HEK293T (cell line): ENCODE measurements around the gene BMAL1.

Source experiments
- CTCF ChIA-PET: fragments of 350-600 bp; formaldehyde crosslinking; extraction: SDS; loops from one replicate; lab custom pipeline; 2021; ENCODE audit warnings: antibody characterized with exemption, inconsistent platforms; lab: Yijun Ruan, JAX
- POLR2A ChIA-PET: fragments of 350-600 bp; formaldehyde crosslinking; extraction: SDS; loops from one replicate; lab custom pipeline; 2020; ENCODE audit warnings: antibody characterized with exemption, inconsistent platforms; lab: Yijun Ruan, JAX
- DNase-seq: peaks from one replicate; pipeline ENCODE4 v3.0.0; 2012; ENCODE audit warnings: mixed read lengths; ENCODE audit errors: extremely low spot score
- ARNT ChIP-seq: fragments of 450-650 bp; IDR thresholded peaks from 2 replicates; pipeline ENCODE4 v1.6.1; 2017; ENCODE audit warnings: mild to moderate bottlenecking
- BHLHE40 ChIP-seq: fragments of 450-650 bp; IDR thresholded peaks from 2 replicates; pipeline ENCODE4 v1.6.1; 2016; ENCODE audit warnings: mild to moderate bottlenecking, moderate library complexity, borderline replicate concordance
- CTBP1 ChIP-seq: fragments of 450-650 bp; IDR thresholded peaks from 2 replicates; pipeline ENCODE4 v1.6.1; 2016; ENCODE audit warnings: borderline replicate concordance
- ELF4 ChIP-seq: fragments of 450-650 bp; IDR thresholded peaks from 2 replicates; pipeline ENCODE4 v1.6.1; 2017; ENCODE audit warnings: antibody characterized with exemption
- FOXA1 ChIP-seq: fragments of 450-650 bp; IDR thresholded peaks from 2 replicates; pipeline ENCODE4 v1.6.1; 2016; ENCODE audit warnings: mild to moderate bottlenecking
- FOXK2 ChIP-seq: fragments of 450-650 bp; IDR thresholded peaks from 2 replicates; pipeline ENCODE4 v1.6.1; 2016; ENCODE audit warnings: mild to moderate bottlenecking
- FOXM1 ChIP-seq: fragments of 450-650 bp; IDR thresholded peaks from 2 replicates; pipeline ENCODE4 v1.6.1; 2017; ENCODE audit warnings: mild to moderate bottlenecking, borderline replicate concordance
- HDGF ChIP-seq: fragments of 450-650 bp; IDR thresholded peaks from 2 replicates; pipeline ENCODE4 v1.6.1; 2017; ENCODE audit warnings: antibody characterized with exemption, borderline replicate concordance
- L3MBTL2 ChIP-seq: fragments of 450-650 bp; conservative IDR thresholded peaks from 2 replicates; pipeline ENCODE4 v1.6.1; 2016; ENCODE audit warnings: mild to moderate bottlenecking
- LEF1 ChIP-seq: fragments of 450-650 bp; IDR thresholded peaks from 2 replicates; pipeline ENCODE4 v1.6.1; 2017; ENCODE audit warnings: mild to moderate bottlenecking, borderline replicate concordance
- NFRKB ChIP-seq: fragments of 450-650 bp; IDR thresholded peaks from 2 replicates; pipeline ENCODE4 v1.6.1; 2016; ENCODE audit warnings: mild to moderate bottlenecking, moderate library complexity
- SP1 ChIP-seq: fragments of 450-650 bp; IDR thresholded peaks from 2 replicates; pipeline ENCODE4 v1.6.1; 2017
- SUZ12 ChIP-seq: fragments of 450-650 bp; IDR thresholded peaks from 2 replicates; pipeline ENCODE4 v1.6.1; 2016; ENCODE audit warnings: mild to moderate bottlenecking
- TARDBP ChIP-seq: fragments of 450-650 bp; IDR thresholded peaks from 2 replicates; pipeline ENCODE4 v1.6.1; 2016
- ZNF384 ChIP-seq: fragments of 450-650 bp; IDR thresholded peaks from 2 replicates; pipeline ENCODE4 v1.6.1; 2016
- TF ChIP-seq, protein P1 (sequence below): fragments of 450-650 bp; IDR thresholded peaks from 2 replicates; pipeline ENCODE4 v1.6.1; 2016

The BMAL1 gene

DNA sequence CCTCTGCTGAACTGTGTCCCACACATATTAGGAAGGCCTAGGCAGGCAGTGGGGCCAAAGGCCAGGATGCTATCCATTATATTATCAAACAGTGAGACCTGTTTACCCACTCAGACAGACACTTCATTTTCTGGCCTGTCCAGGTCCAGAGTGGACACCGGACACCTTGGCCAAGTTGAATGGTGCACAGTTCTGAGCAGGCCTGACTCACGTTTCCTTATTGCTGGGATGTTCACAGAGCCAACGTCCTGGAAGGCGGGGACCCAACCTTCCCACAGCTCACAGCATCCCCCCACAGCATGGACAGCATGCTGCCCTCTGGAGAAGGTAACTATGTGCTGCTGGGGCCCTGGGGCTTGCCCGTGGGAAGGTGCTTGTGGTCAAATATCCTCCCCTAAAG lies 98.8 kb downstream of the BMAL1 start:
- DNase-seq, result no peak
- ChIA-PET POLR2A (no interaction called here), CTCF (interaction anchor here (1.4 kb wide), 1 partner anchor 9 kb away, joined by 3 read pairs; no protein-coding TSS in a partner anchor)
- TF ChIP-seq SP1 (no peak), TARDBP (no peak), BHLHE40 (no peak), SUZ12 (no peak), CTBP1 (no peak), LEF1 (no peak), ZNF384 (no peak), ARNT (no peak), ELF4 (no peak), NFRKB (no peak), L3MBTL2 (no peak), FOXA1 (no peak), HDGF (no peak), FOXK2 (no peak), FOXM1 (no peak)
- TF ChIP-seq, protein P1, sequence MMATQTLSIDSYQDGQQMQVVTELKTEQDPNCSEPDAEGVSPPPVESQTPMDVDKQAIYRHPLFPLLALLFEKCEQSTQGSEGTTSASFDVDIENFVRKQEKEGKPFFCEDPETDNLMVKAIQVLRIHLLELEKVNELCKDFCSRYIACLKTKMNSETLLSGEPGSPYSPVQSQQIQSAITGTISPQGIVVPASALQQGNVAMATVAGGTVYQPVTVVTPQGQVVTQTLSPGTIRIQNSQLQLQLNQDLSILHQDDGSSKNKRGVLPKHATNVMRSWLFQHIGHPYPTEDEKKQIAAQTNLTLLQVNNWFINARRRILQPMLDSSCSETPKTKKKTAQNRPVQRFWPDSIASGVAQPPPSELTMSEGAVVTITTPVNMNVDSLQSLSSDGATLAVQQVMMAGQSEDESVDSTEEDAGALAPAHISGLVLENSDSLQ, result no peak

DNA sequence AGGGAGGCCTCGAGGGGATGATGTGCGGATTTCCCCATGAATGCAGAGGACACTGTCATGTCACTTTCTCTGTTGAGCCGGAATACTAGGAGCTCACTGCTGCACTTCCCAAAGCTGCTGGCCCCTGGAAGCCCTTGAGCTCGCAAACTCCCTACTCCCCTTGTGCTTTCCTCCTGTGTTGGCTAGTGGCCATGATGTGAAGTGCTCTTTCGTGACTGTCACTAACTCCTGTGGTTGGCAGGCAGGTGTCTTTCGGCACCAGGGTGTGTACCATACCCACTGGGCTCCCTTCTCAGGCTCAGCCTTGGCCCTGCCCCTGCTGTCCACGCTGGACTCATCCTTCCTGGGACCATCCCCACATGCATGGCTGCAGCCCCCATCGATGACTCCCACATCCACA lies 99.2 kb downstream of the BMAL1 start:
- POLR2A ChIA-PET, result no interaction called here
- CTCF ChIA-PET, result no interaction called here
- no peak for TF ChIP-seq FOXK2
- DNase-seq, result no peak

GRCh38 chr11:13378316-13378715 lies 100.7 kb downstream of the BMAL1 start:
- no peak for TF ChIP-seq LEF1
- TF ChIP-seq TARDBP, result no peak
- no peak for TF ChIP-seq SP1
- TF ChIP-seq HDGF, result no peak
- TF ChIP-seq L3MBTL2, result no peak
- TF ChIP-seq BHLHE40, result no peak
- no peak for TF ChIP-seq ZNF384
- TF ChIP-seq, protein P1, result no peak
- no peak for TF ChIP-seq ARNT
- TF ChIP-seq FOXA1, result no peak
- TF ChIP-seq SUZ12, result no peak
- TF ChIP-seq NFRKB, result no peak
- no peak for TF ChIP-seq FOXM1
- TF ChIP-seq CTBP1, result no peak
- no peak for TF ChIP-seq FOXK2
- TF ChIP-seq ELF4, result no peak
- CTCF ChIA-PET, result no interaction called here
- POLR2A ChIA-PET, result interaction anchor here (1.1 kb wide), 1 partner anchor 85 kb away, joined by 3 read pairs; the partner anchor contains the start of gene BTBD10
- DNase-seq, result no peak

GRCh38 chr11:13380731-13381130 lies 103.1 kb downstream of the BMAL1 start:
- no peak for DNase-seq
- ChIA-PET CTCF (no interaction called here), POLR2A (no interaction called here)
- no peak for TF ChIP-seq LEF1
- TF ChIP-seq CTBP1, result no peak
- TF ChIP-seq TARDBP, result no peak

DNA sequence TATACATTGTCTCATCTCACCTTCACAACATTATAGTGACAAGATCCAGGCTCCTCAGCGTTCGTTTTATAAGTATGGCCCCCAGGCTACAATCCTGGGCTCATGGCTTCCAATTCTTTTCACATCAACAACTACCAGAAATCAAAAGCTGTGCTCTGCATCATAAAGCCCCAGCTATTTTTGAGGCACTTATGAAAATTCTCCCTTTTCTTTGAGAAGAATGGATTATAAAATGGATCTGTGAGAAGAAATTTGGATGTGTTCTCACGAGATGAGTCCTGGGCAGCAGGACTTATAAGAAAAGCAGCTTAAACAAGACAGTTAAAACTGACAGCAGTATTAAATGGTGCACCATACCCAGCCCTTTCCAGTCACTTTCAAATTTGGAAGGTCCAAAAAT lies 105.2 kb downstream of the BMAL1 start:
- TF ChIP-seq, protein P1, result no peak
- TF ChIP-seq ARNT, result no peak
- no peak for TF ChIP-seq FOXM1
- no peak for TF ChIP-seq LEF1
- no peak for TF ChIP-seq HDGF
- TF ChIP-seq TARDBP, result no peak
- TF ChIP-seq SP1, result no peak
- TF ChIP-seq NFRKB, result no peak
- no peak for TF ChIP-seq BHLHE40
- TF ChIP-seq FOXA1, result no peak
- TF ChIP-seq FOXK2, result no peak
- TF ChIP-seq CTBP1, result no peak
- TF ChIP-seq ZNF384, result no peak
- no peak for TF ChIP-seq L3MBTL2
- no peak for TF ChIP-seq ELF4
- TF ChIP-seq SUZ12, result no peak
- no peak for DNase-seq
- ChIA-PET POLR2A (no interaction called here), CTCF (no interaction called here)

DNA sequence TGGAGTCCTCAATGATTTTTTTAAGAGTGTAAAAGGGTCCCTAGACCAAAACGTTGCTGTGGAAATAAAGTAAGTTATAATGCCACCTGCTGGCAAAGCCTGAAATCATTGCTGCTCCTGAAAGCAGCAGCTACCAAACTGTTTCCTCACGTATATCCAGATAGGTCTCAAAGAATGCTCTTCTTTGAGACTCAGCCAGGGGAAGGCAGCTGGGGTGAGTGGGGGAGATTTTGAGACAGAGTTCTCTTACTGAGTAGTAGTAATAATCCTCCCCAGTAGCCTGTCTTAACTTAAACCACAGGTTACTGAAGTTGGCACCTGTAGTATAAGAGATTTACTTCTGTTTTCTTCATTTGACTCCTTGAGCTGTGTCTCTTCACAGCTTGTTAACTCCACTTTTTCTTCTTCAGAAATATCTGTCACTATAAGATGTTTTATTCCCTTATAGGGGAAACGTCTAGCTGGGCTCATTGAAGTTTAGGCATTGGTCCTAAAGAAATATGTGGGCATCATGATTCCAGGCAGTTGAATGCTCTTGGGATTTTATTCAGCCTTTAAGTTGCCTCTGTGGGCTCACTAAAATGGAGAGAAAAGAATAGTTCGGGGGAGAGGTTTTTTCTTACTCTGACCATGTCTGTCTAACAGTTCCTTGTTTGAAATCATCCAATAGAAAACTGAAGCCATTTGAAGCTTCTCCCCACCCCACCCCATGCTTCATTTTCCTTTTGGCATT lies 107.5 kb downstream of the BMAL1 start:
- ChIA-PET CTCF (interaction anchor here (1.5 kb wide), 1 partner anchor 10 kb away, joined by 3 read pairs; no protein-coding TSS in a partner anchor), POLR2A (interaction anchor here (1.6 kb wide), 1 partner anchor 78 kb away, joined by 7 read pairs; the partner anchor contains the start of gene BTBD10)
- no peak for TF ChIP-seq ELF4
- TF ChIP-seq FOXK2, result no peak
- DNase-seq, result peak; percentile 52
